ENCODE measurements around the gene NLRC5. TPM values are rescaled to one million over a fixed set of nuclear protein-coding genes. Genes with fewer than 3 reads are reported as not detected.

NLRC5 gene
- total and polyA plus RNA-seq, 9 of the 15 experiments (the other 6 are each of a cell fraction or from before 2014, with no cell fraction given) = 0.59 to 0.71 TPM; not detected in 7

GRCh38 chr16:57023541-57024249 lies 34.3 kb downstream of the NLRC5 start:
- CTCF ChIA-PET (ENCODE audit: low intra/inter-chr PET ratio) = no interaction called here
- H3K4me3 ChIP-seq = no peak overlapping the region
- intact Hi-C loops (cut with micrococcal nuclease) (no loop called here), in situ Hi-C loops (cut with MboI) (no loop called here)
- peaks cover 7% of the 10 kb centered on the region for H4K20me1 ChIP-seq (replicated peaks; ENCODE audit: control insufficient read depth, insufficient read depth, low read length)
- WGBS (ENCODE audit: insufficient coverage, low coverage, missing lambda C conversion rate) = 2% methylated on average over 8 of the region's 8 CpGs
- H3K9ac ChIP-seq (ENCODE audit: insufficient read depth in 1 of 2, low read depth in 2 of 2, low read length in 2 of 2) = no peak overlapping the region
- TF ChIP-seq SUPT5H (IDR thresholded peaks at IDR 0.05) (no peak), ZNF740 (CRISPR knock-in tag; IDR thresholded peaks at IDR 0.05) (no peak), ZNF740 (tag; IDR thresholded peaks at IDR 0.05) (no peak), CCAR2 (IDR thresholded peaks at IDR 0.05; ENCODE audit: low read depth, low read length) (no peak), SMAD4 (CRISPR knock-in tag; conservative IDR thresholded peaks at IDR 0.05) (no peak), ZNF780A (CRISPR knock-in tag; IDR thresholded peaks at IDR 0.05) (no peak), GATAD2B (IDR thresholded peaks at IDR 0.05; ENCODE audit: borderline replicate concordance) (no peak), HOMEZ (CRISPR knock-in tag; IDR thresholded peaks at IDR 0.05) (no peak), RHOXF2B (CRISPR knock-in tag; conservative IDR thresholded peaks at IDR 0.05) (no peak), USF1 (CRISPR knock-in tag; IDR thresholded peaks at IDR 0.05) (no peak), STAT5B (CRISPR knock-in tag; IDR thresholded peaks at IDR 0.05) (no peak), MIER1 (IDR thresholded peaks at IDR 0.05; ENCODE audit: low read depth) (no peak), KAT8 (IDR thresholded peaks at IDR 0.05; ENCODE audit: low read depth) (no peak), MECOM (CRISPR knock-in tag; IDR thresholded peaks at IDR 0.05) (no peak), POLR2G (IDR thresholded peaks at IDR 0.05; ENCODE audit: low read depth, low read length) (no peak), SRSF1 (IDR thresholded peaks at IDR 0.05; ENCODE audit: low read depth, low read length) (no peak), RBM34 (IDR thresholded peaks at IDR 0.05; ENCODE audit: borderline replicate concordance, insufficient read depth, low read length) (no peak), HNRNPLL (IDR thresholded peaks at IDR 0.05; ENCODE audit: low read depth, low read length, poor library complexity, severe bottlenecking) (no peak), KHSRP (IDR thresholded peaks at IDR 0.05) (no peak)
- no peak overlapping the region for H3K27ac ChIP-seq (ENCODE audit: extremely low read depth, low read depth, low read length)
- H3K79me2 ChIP-seq (ENCODE audit: control insufficient read depth, insufficient read depth, low read length) = no peaks in the 10 kb centered on the region
- ATAC-seq = no peak
- no peak for DNase-seq (ENCODE audit: extremely low read depth in 1 of 4, low spot score in 3 of 4)
- FAIRE-seq = no peak
- POLR2A ChIA-PET = interaction anchor here (0.6 to 1.0 kb wide), 2 partner anchors 27 to 92 kb away, joined by 3 read pairs; no protein-coding TSS in a partner anchor
- BruUV-seq (replicated peaks) = no TSS peak
- H2AFZ ChIP-seq (ENCODE audit: low read depth, low read length) = no peak overlapping the region
- no peaks in the 10 kb centered on the region for H3K9me3 ChIP-seq (replicated peaks; ENCODE audit: control insufficient read depth, insufficient read depth, low read depth, low read length)
- no peaks in the 10 kb centered on the region for H3K36me3 ChIP-seq (ENCODE audit: control insufficient read depth, insufficient read depth, low read length)
- no peaks in the 10 kb centered on the region for H3K9me1 ChIP-seq (ENCODE audit: control insufficient read depth, insufficient read depth, low read length)
- H3K4me2 ChIP-seq (ENCODE audit: insufficient read depth, low read length) = no peak overlapping the region
- H3K4me1 ChIP-seq (replicated peaks in 1 of 2; ENCODE audit: control insufficient read depth in 2 of 2, insufficient read depth in 2 of 2, low read length in 2 of 2) = no peaks in the 10 kb centered on the region
- H3K27me3 ChIP-seq (ENCODE audit: control insufficient read depth in 2 of 2, insufficient read depth in 2 of 2, low read length in 2 of 2) = peaks cover 17 to 57% of the 10 kb centered on the region in 2 experiments; a peak in 4 of 5 replicates
